HCT116 (cell line): ENCODE results near the gene TRIM37. TPM values are rescaled to one million over a fixed set of nuclear protein-coding genes. Genes with fewer than 3 reads are reported as not detected.

Experiments
- ATAC-seq: fragments of 200-7000 bp; cut with Tn5 transposase; 2 replicates; pipeline ENCODE4 v1.9.1; 2020; ENCODE audit warnings: mild to moderate bottlenecking, moderate library complexity
- BruUV-seq: library from RNA; stranded (reverse); fragments of 400-500 nt; replicated peaks from 2 replicates; lab custom pipeline; 2021; lab: Mats Ljungman, UMichigan
- CTCF ChIA-PET: fragments of 300-600 bp; sonication (Branson Sonifier 250); formaldehyde crosslinking; loops from one replicate; lab custom pipeline; 2021; ENCODE audit warnings: antibody characterized with exemption; lab: Charles Lee
- POLR2A ChIA-PET: fragments of 300-600, 350-600 bp; sonication (Branson Sonifier 250); formaldehyde crosslinking; loops from one replicate; lab custom pipeline; 2021; ENCODE audit warnings: antibody characterized with exemption; lab: Charles Lee
- RAD21 ChIA-PET, 2 experiments: fragments of 300-600 bp; sonication (Branson Sonifier 250); formaldehyde crosslinking; loops; one replicate each; lab custom pipeline; 2023; ENCODE audit warnings: low total read pairs in 2 of 2; ENCODE audit not compliant: uncharacterized antibody in 2 of 2, unreplicated experiment in 2 of 2, low non-redundant PET in 1 of 2; lab: Charles Lee
- DNase-seq: peaks from one replicate; pipeline ENCODE4 v3.0.0-alpha.2; 2010; ENCODE audit warnings: low read depth, low spot score
- H2AFZ ChIP-seq: fragments of 200-600 bp; shearing (Covaris generic), sonication (generic); 2 replicates; pipeline ENCODE4 v1.6.1; 2017; ENCODE audit warnings: low read depth, mixed run types, mixed read lengths, antibody characterized with exemption, low read length; ENCODE audit not compliant: poor library complexity, severe bottlenecking
- H3K27ac ChIP-seq: 2 replicates; pipeline ENCODE4 v1.5.1; 2012; ENCODE audit warnings: low read depth, low read length
- H3K27me3 ChIP-seq: fragments of 200-600 bp; sonication (generic); 2 replicates; pipeline ENCODE4 v1.6.1; 2016; ENCODE audit warnings: mixed run types, low read length, mixed read lengths; ENCODE audit not compliant: insufficient read depth
- H3K36me3 ChIP-seq, 2 experiments: fragments of 200-500 bp in 1 of 2; fragments of 200-600 bp in 1 of 2; sonication (Bioruptor generic) in 1 of 2; sonication (generic) in 1 of 2; 2 replicates each; pipeline versions ENCODE4 v1.5.1 to v1.6.1; 2014 to 2016; ENCODE audit warnings: low read length in 2 of 2, inconsistent platforms in 1 of 2, mixed read lengths in 1 of 2, mixed run types in 1 of 2; ENCODE audit not compliant: insufficient read depth in 2 of 2, control insufficient read depth in 1 of 2
- H3K4me1 ChIP-seq, 2 experiments: fragments of 200-600 bp in 1 of 2; sonication (generic) in 1 of 2; 2 replicates each; pipeline versions ENCODE4 v1.5.1 to v1.6.1; 2012 to 2017; ENCODE audit warnings: low read length in 2 of 2, inconsistent platforms in 1 of 2, mild to moderate bottlenecking in 1 of 2, mixed read lengths in 1 of 2, mixed run types in 1 of 2, moderate library complexity in 1 of 2; ENCODE audit not compliant: insufficient read depth in 2 of 2, control insufficient read depth in 1 of 2
- H3K4me2 ChIP-seq: fragments of 200-600 bp; sonication (generic); 2 replicates; pipeline ENCODE4 v1.6.1; 2017; ENCODE audit warnings: mixed run types, low read length, mixed read lengths
- H3K4me3 ChIP-seq, 2 experiments: fragments of 200-600 bp in 1 of 2; sonication (generic) in 1 of 2; replicated peaks in 1 of 2; 2 replicates each; pipeline ENCODE4 v1.5.1; 2011 to 2016; ENCODE audit warnings: low read length in 2 of 2, control low read depth in 1 of 2, low read depth in 1 of 2, mild to moderate bottlenecking in 1 of 2, mixed read lengths in 1 of 2, mixed run types in 1 of 2
- H3K79me2 ChIP-seq: fragments of 200-600 bp; sonication (generic); 2 replicates; pipeline ENCODE4 v1.6.1; 2017; ENCODE audit warnings: mild to moderate bottlenecking, mixed run types, low read length, moderate library complexity, mixed read lengths; ENCODE audit not compliant: insufficient read depth
- H3K9ac ChIP-seq: fragments of 200-600 bp; sonication (generic); 2 replicates; pipeline ENCODE4 v1.6.1; 2016; ENCODE audit warnings: low read length, mixed read lengths
- H3K9me2 ChIP-seq: fragments of 200-600 bp; sonication (generic), shearing (Covaris generic); 2 replicates; pipeline ENCODE4 v1.6.1; 2017; ENCODE audit warnings: mixed run types, mild to moderate bottlenecking, moderate library complexity; ENCODE audit not compliant: insufficient read depth
- H3K9me3 ChIP-seq, 2 experiments: fragments of 200-500 bp in 1 of 2; fragments of 200-600 bp in 1 of 2; sonication (Bioruptor generic) in 1 of 2; sonication (generic) in 1 of 2; 2 replicates each; pipeline ENCODE4 v1.6.1; 2014 to 2017; ENCODE audit warnings: low read length in 2 of 2, mixed read lengths in 2 of 2, inconsistent platforms in 1 of 2, low read depth in 1 of 2, mild to moderate bottlenecking in 1 of 2, mixed run types in 1 of 2, moderate library complexity in 1 of 2; ENCODE audit not compliant: control insufficient read depth in 1 of 2, insufficient read depth in 1 of 2
- H4K20me1 ChIP-seq: fragments of 200-600 bp; sonication (generic), shearing (Covaris generic); 2 replicates; pipeline ENCODE4 v1.6.1; 2017; ENCODE audit warnings: mixed run types, mild to moderate bottlenecking, moderate library complexity; ENCODE audit not compliant: insufficient read depth
- ATF3 ChIP-seq: IDR thresholded peaks from 2 replicates; pipeline ENCODE4 v1.6.1; 2012
- CEBPB ChIP-seq: IDR thresholded peaks from 2 replicates; pipeline ENCODE4 v1.6.1; 2012; ENCODE audit warnings: low read depth
- EGR1 ChIP-seq: IDR thresholded peaks from 2 replicates; pipeline ENCODE4 v1.6.1; 2012; ENCODE audit warnings: low read depth
- ELF1 ChIP-seq: IDR thresholded peaks from 2 replicates; pipeline ENCODE4 v1.6.1; 2012; ENCODE audit warnings: low read depth, borderline replicate concordance
- FOSL1 ChIP-seq: IDR thresholded peaks from 2 replicates; pipeline ENCODE4 v1.6.1; 2012; ENCODE audit warnings: low read depth
- JUND ChIP-seq: IDR thresholded peaks from 2 replicates; pipeline ENCODE4 v1.6.1; 2012
- MAX ChIP-seq: IDR thresholded peaks from 2 replicates; pipeline ENCODE4 v1.6.1; 2012
- POLR2A ChIP-seq: IDR thresholded peaks from 2 replicates; pipeline ENCODE4 v1.7.0; 2011; ENCODE audit warnings: borderline replicate concordance; ENCODE audit not compliant: insufficient read depth, insufficient read length; ENCODE audit errors: extremely low read depth
- POLR2AphosphoS5 ChIP-seq: IDR thresholded peaks from 2 replicates; pipeline ENCODE4 v1.6.1; 2011; ENCODE audit warnings: mild to moderate bottlenecking, low read depth, low read length, moderate library complexity
- RAD21 ChIP-seq: IDR thresholded peaks from 2 replicates; pipeline ENCODE4 v1.6.1; 2012; ENCODE audit warnings: low read depth, mild to moderate bottlenecking
- REST ChIP-seq: IDR thresholded peaks from 2 replicates; pipeline ENCODE4 v1.6.1; 2012; ENCODE audit warnings: low read depth
- SIN3A ChIP-seq: IDR thresholded peaks from 2 replicates; pipeline ENCODE4 v1.6.1; 2012; ENCODE audit warnings: low read depth
- SP1 ChIP-seq: IDR thresholded peaks from 2 replicates; pipeline ENCODE4 v1.6.1; 2012; ENCODE audit warnings: low read depth
- SRF ChIP-seq: IDR thresholded peaks from 2 replicates; pipeline ENCODE4 v1.6.1; 2012; ENCODE audit warnings: low read depth
- TCF7L2 ChIP-seq: IDR thresholded peaks from 2 replicates; pipeline ENCODE4 v1.7.0; 2011; ENCODE audit warnings: borderline replicate concordance, inconsistent platforms; ENCODE audit not compliant: insufficient read depth, insufficient read length; ENCODE audit errors: extremely low read depth
- YY1 ChIP-seq: IDR thresholded peaks from 2 replicates; pipeline ENCODE4 v1.6.1; 2011; ENCODE audit warnings: low read length, low read depth, moderate library complexity, mild to moderate bottlenecking; ENCODE audit not compliant: insufficient replicate concordance; ENCODE audit errors: extremely low read depth
- ZBTB33 ChIP-seq: IDR thresholded peaks from 2 replicates; pipeline ENCODE4 v1.6.1; 2011; ENCODE audit warnings: mild to moderate bottlenecking, low read length, moderate library complexity; ENCODE audit not compliant: insufficient replicate concordance; ENCODE audit errors: extremely low read depth
- ZFX ChIP-seq: fragments of 450-650 bp; IDR thresholded peaks from 2 replicates; pipeline ENCODE4 v1.6.1; 2017
- ZNF274 ChIP-seq: fragments of 200-500 bp; sonication (Bioruptor generic); IDR thresholded peaks from 2 replicates; pipeline ENCODE4 v1.6.1; 2014; ENCODE audit warnings: mild to moderate bottlenecking, low read depth, low read length, inconsistent platforms
- intact Hi-C: fragments of 100-400 bp; cut with micrococcal nuclease; formaldehyde crosslinking; loops from 2 replicates; pipeline ENCODE4 v1.10.0; 2022
- total RNA-seq: library from RNA; stranded (reverse); gene quantifications from one replicate; pipeline ENCODE4 v1.2.1, GENCODE V29; 2021; ENCODE audit not compliant: unreplicated experiment
- TF ChIP-seq, protein P1 (sequence below), 3 experiments: fragments of 200-600 bp in 1 of 3; sonication (generic) in 1 of 3; IDR thresholded peaks in 2 of 3; conservative IDR thresholded peaks in 1 of 3; 2 replicates each; pipeline ENCODE4 v1.5.1; 2012 to 2017; ENCODE audit warnings: low read depth in 2 of 3, low read length in 2 of 3, antibody characterized with exemption in 1 of 3, borderline replicate concordance in 1 of 3, control low read depth in 1 of 3, mild to moderate bottlenecking in 1 of 3, mixed read lengths in 1 of 3, mixed run types in 1 of 3, moderate library complexity in 1 of 3; ENCODE audit not compliant: insufficient read depth in 1 of 3

Gene TRIM37
- total RNA-seq, 1 experiment from 2014 or later: 55.7 TPM

GRCh38 chr17:58974354-58974753 is 132.3 kb downstream of the TRIM37 start:
- POLR2A ChIA-PET: no interaction called here
- Histone ChIP-seq H3K27me3 (no peaks in the 10 kb centered on the region), H3K9me3 (no peaks in the 10 kb centered on the region), H3K4me2 (no peak overlapping the region), H3K4me3 (no peak overlapping the region), H2AFZ (no peak overlapping the region), H3K9ac (no peak overlapping the region), H3K4me1 (no peaks in the 10 kb centered on the region), H3K27ac (no peak overlapping the region), H3K9me2 (no peaks in the 10 kb centered on the region), H3K36me3 (no peaks in the 10 kb centered on the region), H4K20me1 (no peaks in the 10 kb centered on the region), H3K79me2 (no peaks in the 10 kb centered on the region)
- DNase-seq (no peak), ATAC-seq (no peak)
- no TSS peak for BruUV-seq
- TF ChIP-seq ZBTB33 (no peak), ATF3 (no peak), YY1 (no peak), RAD21 (no peak), REST (no peak), TCF7L2 (no peak), MAX (no peak), SRF (no peak), CEBPB (no peak), JUND (no peak), FOSL1 (no peak), SP1 (no peak), ELF1 (no peak), ZFX (no peak), SIN3A (no peak), ZNF274 (no peak), POLR2AphosphoS5 (no peak), EGR1 (no peak), POLR2A (no peak)
- TF ChIP-seq, protein P1, sequence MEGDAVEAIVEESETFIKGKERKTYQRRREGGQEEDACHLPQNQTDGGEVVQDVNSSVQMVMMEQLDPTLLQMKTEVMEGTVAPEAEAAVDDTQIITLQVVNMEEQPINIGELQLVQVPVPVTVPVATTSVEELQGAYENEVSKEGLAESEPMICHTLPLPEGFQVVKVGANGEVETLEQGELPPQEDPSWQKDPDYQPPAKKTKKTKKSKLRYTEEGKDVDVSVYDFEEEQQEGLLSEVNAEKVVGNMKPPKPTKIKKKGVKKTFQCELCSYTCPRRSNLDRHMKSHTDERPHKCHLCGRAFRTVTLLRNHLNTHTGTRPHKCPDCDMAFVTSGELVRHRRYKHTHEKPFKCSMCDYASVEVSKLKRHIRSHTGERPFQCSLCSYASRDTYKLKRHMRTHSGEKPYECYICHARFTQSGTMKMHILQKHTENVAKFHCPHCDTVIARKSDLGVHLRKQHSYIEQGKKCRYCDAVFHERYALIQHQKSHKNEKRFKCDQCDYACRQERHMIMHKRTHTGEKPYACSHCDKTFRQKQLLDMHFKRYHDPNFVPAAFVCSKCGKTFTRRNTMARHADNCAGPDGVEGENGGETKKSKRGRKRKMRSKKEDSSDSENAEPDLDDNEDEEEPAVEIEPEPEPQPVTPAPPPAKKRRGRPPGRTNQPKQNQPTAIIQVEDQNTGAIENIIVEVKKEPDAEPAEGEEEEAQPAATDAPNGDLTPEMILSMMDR (IDR thresholded peaks at IDR 0.05 in 2 of 3, conservative IDR thresholded peaks at IDR 0.05 in 1 of 3; ENCODE audit: borderline replicate concordance in 1 of 3, insufficient read depth in 1 of 3, low read depth in 2 of 3, low read length in 2 of 3): no peak
- RAD21 ChIA-PET: no interaction called here
- CTCF ChIA-PET: interaction anchor here (0.7 kb wide), 1 partner anchor 263 kb away, joined by 3 read pairs; no protein-coding TSS in a partner anchor
- intact Hi-C loops: no loop called here
